Gastroesophageal sphincter (tissue), 3 donors: ENCODE measurements around the gene AKR7A2.

Source experiments
- CTCF ChIP-seq, 4 experiments: fragments of 200-600 bp in 2 of 4; fragments of 450-650 bp in 2 of 4; sonication (generic) in 1 of 4; IDR thresholded peaks; one replicate each; pipeline ENCODE4 v1.5.1; 2017 to 2019; ENCODE audit warnings: antibody characterized with exemption in 4 of 4, mild to moderate bottlenecking in 2 of 4, moderate library complexity in 2 of 4
- POLR2A ChIP-seq, 2 donors: fragments of 450-650 bp; IDR thresholded peaks; one replicate each; pipeline ENCODE4 v1.6.1; 2017; ENCODE audit warnings: antibody characterized with exemption in 2 of 2, mild to moderate bottlenecking in 2 of 2, moderate library complexity in 1 of 2
- POLR2AphosphoS5 ChIP-seq: sonication (generic); formaldehyde crosslinking; IDR thresholded peaks from one replicate; pipeline ENCODE4 v1.6.1; 2017; ENCODE audit warnings: antibody characterized with exemption

GRCh38 chr1:19360843-19361610, 49.1 kb upstream of the AKR7A2 start:
- TF ChIP-seq CTCF (IDR thresholded peaks at IDR 0.05) (no peak), POLR2A (IDR thresholded peaks at IDR 0.05) (no peak), POLR2AphosphoS5 (no peak)
